Left lung (tissue), 10 donors: ENCODE results near the gene EPHB2. TPM values are rescaled to one million over a fixed set of nuclear protein-coding genes. Genes with fewer than 3 reads are reported as not detected.

Experiments
- ATAC-seq: fragments of 200-7000 bp; cut with Tn5 transposase; one replicate; pipeline ENCODE4 v1.9.1; 2020; ENCODE audit warnings: moderate library complexity
- DNase-seq, 4 donors: peaks; one replicate each; pipeline ENCODE4 v3.0.0-alpha.2; 2013 to 2020
- H3K27ac ChIP-seq, 2 donors: fragments of 200-600 bp; sonication (generic) in 1 of 2; one replicate each; pipeline versions ENCODE4 v1.5.0 to v1.8.0; 2020 to 2021
- H3K27me3 ChIP-seq, 2 donors: fragments of 200-600 bp; sonication (generic) in 1 of 2; one replicate each; pipeline versions ENCODE4 v1.5.0 to v1.8.0; 2020 to 2021
- H3K36me3 ChIP-seq, 2 donors: fragments of 200-600 bp; sonication (generic) in 1 of 2; one replicate each; pipeline versions ENCODE4 v1.5.0 to v1.8.0; 2020 to 2021
- H3K4me1 ChIP-seq, 2 donors: fragments of 200-600 bp; one replicate each; pipeline ENCODE4 v1.8.0; 2021
- H3K4me3 ChIP-seq, 2 donors: fragments of 200-600 bp; sonication (generic) in 1 of 2; one replicate each; pipeline versions ENCODE4 v1.5.0 to v1.8.0; 2020 to 2021; ENCODE audit warnings: mild to moderate bottlenecking in 1 of 2
- H3K9me3 ChIP-seq, 2 donors: fragments of 200-600 bp; sonication (generic) in 1 of 2; one replicate each; pipeline versions ENCODE4 v1.5.0 to v1.8.0; 2020 to 2021
- CTCF ChIP-seq, 2 donors: fragments of 200-600 bp; sonication (generic) in 1 of 2; IDR thresholded peaks; one replicate each; pipeline versions ENCODE4 v1.5.0 to v1.8.0; 2021; ENCODE audit warnings: antibody characterized with exemption in 2 of 2
- intact Hi-C, 2 donors: fragments of 100-400 bp; cut with DNase I; formaldehyde crosslinking; loops; one replicate each; pipeline versions ENCODE4 v1.11.2 to v1.14.2; 2022
- polyA plus RNA-seq, 6 donors: library from polyadenylated mRNA; unstranded; fragments of 120-200 nt; gene quantifications; one replicate each; pipeline ENCODE4 v1.2.1, GENCODE V29; 2013; ENCODE audit not compliant: insufficient read length in 6 of 6
- total RNA-seq, 2 donors: library from RNA; stranded (reverse); fragmentation: NEBNext Ultra II Directional; extraction: Animal tissue kit (Norgen Biotek cat#: 25700); gene quantifications; one replicate each; pipeline ENCODE4 v1.2.1, GENCODE V29; 2021
- donor health status: DM: no; HTN: yes; CAD: no.
- donor health status: DM: no; HTN: no; CAD: no.

EPHB2 gene
- total and polyA plus RNA-seq, 8 donors = 11.3 to 21.0 (median 17.2) TPM

GRCh38 chr1:22792396-22793160, 81.9 kb downstream of the EPHB2 start:
- Histone ChIP-seq H3K36me3 (no peaks in the 10 kb centered on the region), H3K27me3 (no peaks in the 10 kb centered on the region), H3K4me3 (no peak overlapping the region), H3K4me1 (peaks cover 0 to 5% of the 10 kb centered on the region in 2 donors), H3K27ac (no peak overlapping the region), H3K9me3 (no peaks in the 10 kb centered on the region)
- intact Hi-C loops = no loop called here
- DNase-seq (no peak), ATAC-seq (no peak)
- no peak for TF ChIP-seq CTCF (IDR thresholded peaks at IDR 0.05)

DNA sequence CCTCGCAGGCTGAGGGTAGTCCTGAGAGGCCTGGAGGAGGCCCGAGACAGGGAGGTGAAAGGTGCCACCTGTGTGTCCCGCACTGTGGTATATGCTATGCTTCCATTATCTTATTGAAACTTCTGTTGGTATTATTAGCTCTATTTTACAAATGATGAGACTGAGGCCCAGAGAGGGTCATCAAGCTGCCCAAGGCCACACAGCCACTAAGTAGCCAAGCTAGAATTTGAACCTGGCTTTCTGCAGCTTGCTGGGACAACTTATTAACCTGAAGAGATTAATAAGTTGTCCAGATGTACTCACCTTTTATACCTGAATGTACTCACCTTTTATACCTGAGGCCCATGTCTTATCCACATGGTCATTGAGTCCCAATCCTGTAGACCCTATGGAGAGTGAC, 83.0 kb downstream of the EPHB2 start:
- TF ChIP-seq CTCF (IDR thresholded peaks at IDR 0.05) = no peak
- intact Hi-C loops = no loop called here

DNA sequence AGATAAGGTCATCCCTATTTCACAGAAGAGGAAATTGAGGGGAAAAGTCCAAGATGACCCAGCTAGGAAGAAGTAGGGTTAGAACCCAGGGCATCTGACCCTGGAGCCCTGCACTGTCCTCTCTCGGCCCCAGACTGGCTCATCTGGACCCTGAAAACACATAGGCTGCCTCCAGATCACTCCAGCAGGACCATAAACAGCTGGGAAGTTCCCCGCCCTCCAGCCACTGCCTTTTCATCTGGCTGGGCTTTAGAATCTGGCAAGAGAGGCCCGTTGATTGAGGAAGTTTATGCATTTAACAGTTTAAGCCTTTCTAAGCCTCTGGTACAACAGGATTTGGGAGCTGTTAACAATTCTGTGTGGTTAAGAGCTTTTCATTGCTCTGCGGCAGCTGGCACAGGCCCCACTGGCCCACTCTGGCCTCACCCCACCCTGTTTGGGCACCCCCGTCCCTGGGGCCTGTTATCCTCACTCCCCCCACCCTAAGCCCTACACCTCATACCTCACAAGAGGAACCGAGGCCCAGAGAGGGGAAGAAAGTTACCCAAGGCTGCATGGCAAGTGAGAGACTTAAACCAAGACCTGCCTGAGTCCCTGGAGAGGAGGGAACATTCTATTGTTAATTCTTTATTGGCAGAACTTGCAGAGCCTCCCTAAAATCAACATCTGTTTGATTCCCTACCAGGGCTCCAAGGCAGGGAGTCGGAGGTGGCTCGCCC, 84.2 kb downstream of the EPHB2 start:
- ATAC-seq = peak; percentile 35
- no peak for TF ChIP-seq CTCF (IDR thresholded peaks at IDR 0.05)
- Histone ChIP-seq H3K4me3 (no peak overlapping the region), H3K4me1 (peaks cover 0 to 5% of the 10 kb centered on the region in 2 donors), H3K27ac (peak overlapping the region in 1 of 2 donors; percentile 13), H3K27me3 (no peaks in the 10 kb centered on the region), H3K36me3 (no peaks in the 10 kb centered on the region), H3K9me3 (no peaks in the 10 kb centered on the region)
- DNase-seq = peak in 1 of 4 donors; percentile 60
- intact Hi-C loops = no loop called here

More for the DNA sequence above, 83.0 kb downstream of the EPHB2 start:
- Histone ChIP-seq H3K9me3 (no peaks in the 10 kb centered on the region), H3K27me3 (no peaks in the 10 kb centered on the region), H3K36me3 (no peaks in the 10 kb centered on the region), H3K27ac (no peak overlapping the region), H3K4me3 (no peak overlapping the region), H3K4me1 (peaks cover 0 to 5% of the 10 kb centered on the region in 2 donors)
- ATAC-seq (no peak), DNase-seq (no peak)

DNA sequence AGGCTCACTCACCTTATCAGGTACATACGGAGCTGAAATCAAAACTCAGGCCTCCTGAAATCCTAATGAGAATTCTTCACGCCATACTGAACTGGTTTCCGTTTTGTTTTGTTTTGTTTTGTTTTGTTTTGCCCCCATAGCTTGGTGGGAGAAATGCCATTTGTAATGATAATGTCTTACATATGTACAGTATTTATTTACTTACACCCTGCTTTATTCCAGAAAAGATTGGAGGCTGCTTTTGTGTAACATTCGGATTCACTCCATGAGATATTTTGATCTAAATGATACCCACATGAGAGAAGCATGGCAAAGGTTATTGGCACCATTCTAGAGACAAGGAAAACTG, 84.7 kb downstream of the EPHB2 start:
- TF ChIP-seq CTCF (IDR thresholded peaks at IDR 0.05) = no peak
- ATAC-seq (no peak), DNase-seq (no peak)
- Histone ChIP-seq H3K27ac (no peak overlapping the region), H3K36me3 (no peaks in the 10 kb centered on the region), H3K27me3 (no peaks in the 10 kb centered on the region), H3K4me1 (peaks cover 0 to 5% of the 10 kb centered on the region in 2 donors), H3K9me3 (no peaks in the 10 kb centered on the region), H3K4me3 (no peak overlapping the region)
- intact Hi-C loops = no loop called here

- no peak for ATAC-seq
- intact Hi-C loops = no loop called here
Observed at GRCh38 chr1:22796642-22797041, 86.0 kb downstream of the EPHB2 start.

More at GRCh38 chr1:22796642-22797041, 86.0 kb downstream of the EPHB2 start:
- Histone ChIP-seq H3K27me3 (peaks cover 0 to 3% of the 10 kb centered on the region in 2 donors), H3K27ac (no peak overlapping the region), H3K4me3 (no peak overlapping the region), H3K4me1 (peaks cover 0 to 5% of the 10 kb centered on the region in 2 donors), H3K9me3 (no peaks in the 10 kb centered on the region), H3K36me3 (no peaks in the 10 kb centered on the region)
- no peak for DNase-seq
- TF ChIP-seq CTCF (IDR thresholded peaks at IDR 0.05) = no peak
